LNCAP (cell line): Measurements from ENCODE around the gene RYR1.

Experiments
- CTCF ChIP-seq: fragments of 450-650 bp; IDR thresholded peaks from 2 replicates; pipeline ENCODE4 v1.5.1; 2017; ENCODE audit warnings: mild to moderate bottlenecking

RYR1 gene

GRCh38 chr19:38505958-38506357 lies 72.5 kb downstream of the RYR1 start:
- TF ChIP-seq CTCF = no peak

- TF ChIP-seq CTCF = no peak
Observed at GRCh38 chr19:38506375-38506722, 72.9 kb downstream of the RYR1 start.

GRCh38 chr19:38506723-38507550 lies 73.4 kb downstream of the RYR1 start:
- no peak for TF ChIP-seq CTCF

- no peak for TF ChIP-seq CTCF
Observed at GRCh38 chr19:38507551-38508127, 74.1 kb downstream of the RYR1 start.

- no peak for TF ChIP-seq CTCF
Observed at GRCh38 chr19:38508507-38508906, 75.0 kb downstream of the RYR1 start.

- no peak for TF ChIP-seq CTCF
Observed at GRCh38 chr19:38509027-38509426, 75.5 kb downstream of the RYR1 start.

GRCh38 chr19:38511074-38511708 lies 77.7 kb downstream of the RYR1 start:
- no peak for TF ChIP-seq CTCF
